ENCODE data around the gene CCDC12. TPM values are rescaled to one million over a fixed set of nuclear protein-coding genes. Genes with fewer than 3 reads are reported as not detected.

The CCDC12 gene
- total and polyA plus RNA-seq, 9 of the 15 experiments (the other 6 are each of a cell fraction or from before 2014, with no cell fraction given) = 8.9 to 201 (median 86.9) TPM

GRCh38 chr3:46909535-46910161 is 66.9 kb downstream of the CCDC12 start (continued):
- TF ChIP-seq ZNF695 (CRISPR knock-in tag; IDR thresholded peaks at IDR 0.05) = no peak
- TF ChIP-seq DDX20 (tag; IDR thresholded peaks at IDR 0.05; ENCODE audit: low read depth) = no peak
- TF ChIP-seq NCOA4 (IDR thresholded peaks at IDR 0.05; ENCODE audit: partially characterized antibody) = no peak
- peak; percentile 18; the same call in 1 of the 2 replicates for TF ChIP-seq HCFC1 (IDR thresholded peaks at IDR 0.05; ENCODE audit: low read depth, low read length)
- TF ChIP-seq E2F6 (IDR thresholded peaks at IDR 0.05; ENCODE audit: borderline replicate concordance in 1 of 2, extremely low read depth in 1 of 2, insufficient read depth in 1 of 2, insufficient read length in 1 of 2, low read depth in 1 of 2, low read length in 1 of 2, poor library complexity in 1 of 2, severe bottlenecking in 1 of 2) = peak in 1 of 2 experiments; percentile 45
- TF ChIP-seq CREB3 (tag; conservative IDR thresholded peaks at IDR 0.05; ENCODE audit: low read depth) = no peak
- no peak for TF ChIP-seq TBL1XR1 (IDR thresholded peaks at IDR 0.05; ENCODE audit: low read length in 2 of 2)
- TF ChIP-seq ZNF408 (CRISPR knock-in tag; IDR thresholded peaks at IDR 0.05; ENCODE audit: low read depth) = no peak
- TF ChIP-seq ETV6 (IDR thresholded peaks at IDR 0.05; ENCODE audit: borderline replicate concordance in 1 of 2, low read depth in 2 of 2, low read length in 1 of 2) = no peak
- no peak for TF ChIP-seq ETV6 (CRISPR knock-in tag; IDR thresholded peaks at IDR 0.05; ENCODE audit: borderline replicate concordance)
- TF ChIP-seq NFXL1 (CRISPR knock-in tag; IDR thresholded peaks at IDR 0.05) = no peak
- TF ChIP-seq PRPF4 (IDR thresholded peaks at IDR 0.05; ENCODE audit: insufficient read depth, low read depth, low read length, poor library complexity, severe bottlenecking) = no peak
- peak; percentile 66; the same call in 1 of the 2 replicates for TF ChIP-seq SREBF1 (IDR thresholded peaks at IDR 0.05; ENCODE audit: borderline replicate concordance, low read depth, low read length)
- TF ChIP-seq ZNF518B (CRISPR knock-in tag; IDR thresholded peaks at IDR 0.05) = no peak
- TF ChIP-seq ZNF143 (CRISPR knock-in tag; IDR thresholded peaks at IDR 0.05) = no peak
- TF ChIP-seq LEF1 (IDR thresholded peaks at IDR 0.05) = no peak
- peak; percentile 54 for TF ChIP-seq CTBP1 (IDR thresholded peaks at IDR 0.05; ENCODE audit: borderline replicate concordance)
- TF ChIP-seq RFX5 (IDR thresholded peaks at IDR 0.05; ENCODE audit: low read depth, low read length) = 0 out of 2 replicates have a peak, but pooled peaks have one; percentile 24
- TF ChIP-seq IFI16 (CRISPR knock-in tag; IDR thresholded peaks at IDR 0.05) = no peak
- TF ChIP-seq ZFP30 (CRISPR knock-in tag; IDR thresholded peaks at IDR 0.05; ENCODE audit: borderline replicate concordance) = no peak
- TF ChIP-seq SPI1 (IDR thresholded peaks at IDR 0.05; ENCODE audit: borderline replicate concordance, low read depth, low read length) = no peak
- TF ChIP-seq SMAD1 (IDR thresholded peaks at IDR 0.05; ENCODE audit: low read depth, low read length, partially characterized antibody) = no peak
